OCI-LY1 (cell line): Measurements from ENCODE around the gene GOT1.

Experiments used
- H2AFZ ChIP-seq: fragments of 200-600 bp; sonication (generic), shearing (Covaris generic); 2 replicates; pipeline ENCODE4 v1.6.0; 2014; ENCODE audit warnings: antibody characterized with exemption, mild to moderate bottlenecking, low read length
- H3F3A ChIP-seq: fragments of 200-600 bp; sonication (generic), shearing (Covaris generic); 2 replicates; pipeline ENCODE4 v1.6.0; 2014; ENCODE audit warnings: mild to moderate bottlenecking, antibody characterized with exemption, low read length, moderate library complexity; ENCODE audit not compliant: insufficient read depth
- H3K27ac ChIP-seq: fragments of 200-600 bp; sonication (generic); 2 replicates; pipeline ENCODE4 v1.5.1; 2014; ENCODE audit warnings: low read length, mixed run types, mild to moderate bottlenecking, low read depth; ENCODE audit not compliant: poor library complexity, severe bottlenecking
- H3K27me3 ChIP-seq: fragments of 200-600 bp; sonication (generic); 2 replicates; pipeline ENCODE4 v1.6.0; 2014; ENCODE audit warnings: antibody characterized with exemption, mild to moderate bottlenecking, low read length, moderate library complexity; ENCODE audit not compliant: insufficient read depth
- H3K36me3 ChIP-seq: fragments of 200-600 bp; sonication (generic); 2 replicates; pipeline ENCODE4 v1.6.1; 2014; ENCODE audit warnings: mild to moderate bottlenecking, antibody characterized with exemption, low read length, moderate library complexity, mixed read lengths; ENCODE audit not compliant: insufficient read depth
- H3K4me1 ChIP-seq: fragments of 200-600 bp; sonication (generic); 2 replicates; pipeline ENCODE4 v1.5.1; 2014; ENCODE audit warnings: mild to moderate bottlenecking, low read length, moderate library complexity; ENCODE audit not compliant: insufficient read depth, severe bottlenecking
- H3K4me2 ChIP-seq: fragments of 200-600 bp; sonication (generic), shearing (Covaris generic); 2 replicates; pipeline ENCODE4 v1.6.1; 2014; ENCODE audit warnings: low read length
- H3K4me3 ChIP-seq: fragments of 200-600 bp; sonication (generic); 2 replicates; pipeline ENCODE4 v1.5.1; 2014; ENCODE audit warnings: low read length, low read depth, mild to moderate bottlenecking, mixed read lengths; ENCODE audit not compliant: poor library complexity, severe bottlenecking
- H3K79me2 ChIP-seq: fragments of 200-600 bp; shearing (Covaris generic); 2 replicates; pipeline ENCODE4 v1.6.1; 2016; ENCODE audit warnings: mixed run types, low read length, mixed read lengths; ENCODE audit not compliant: insufficient read depth
- H3K9ac ChIP-seq: fragments of 200-600 bp; sonication (generic), shearing (Covaris generic); 2 replicates; pipeline ENCODE4 v1.6.1; 2014; ENCODE audit warnings: mild to moderate bottlenecking, low read length, mixed read lengths
- H3K9me2 ChIP-seq: fragments of 200-600 bp; sonication (generic), shearing (Covaris generic); 2 replicates; pipeline ENCODE4 v1.6.1; 2014; ENCODE audit warnings: low read depth, mild to moderate bottlenecking, low read length, mixed read lengths
- H3K9me3 ChIP-seq: fragments of 200-600 bp; shearing (Covaris generic); 2 replicates; pipeline ENCODE4 v1.6.1; 2014; ENCODE audit warnings: low read length, mixed read lengths
- H4K20me1 ChIP-seq: fragments of 200-600 bp; sonication (generic), shearing (Covaris generic); 2 replicates; pipeline ENCODE4 v1.6.0; 2016; ENCODE audit warnings: mild to moderate bottlenecking, low read length; ENCODE audit not compliant: insufficient read depth
- EZH2 ChIP-seq: fragments of 200-600 bp; sonication (generic), shearing (Covaris generic); IDR thresholded peaks from 2 replicates; pipeline ENCODE4 v1.8.0; 2017; ENCODE audit warnings: borderline replicate concordance, mixed run types, mild to moderate bottlenecking, antibody characterized with exemption, low read length, moderate library complexity, mixed read lengths
- TF ChIP-seq, protein P1 (sequence below): fragments of 200-600 bp; sonication (generic), shearing (Covaris generic); IDR thresholded peaks from 2 replicates; pipeline ENCODE4 v1.5.1; 2017; ENCODE audit warnings: mild to moderate bottlenecking, antibody characterized with exemption, low read length, moderate library complexity, mixed read lengths

GOT1 gene

GRCh38 chr10:99450624-99451498 lies 20.4 kb upstream of the GOT1 start:
- Histone ChIP-seq H3K4me1 (no peaks in the 10 kb centered on the region), H3K36me3 (no peaks in the 10 kb centered on the region), H3K27ac (no peak overlapping the region), H3K4me3 (no peak overlapping the region), H3K9ac (no peak overlapping the region), H3K4me2 (no peak overlapping the region), H2AFZ (no peak overlapping the region), H3F3A (no peaks in the 10 kb centered on the region), H3K9me3 (no peaks in the 10 kb centered on the region), H4K20me1 (no peaks in the 10 kb centered on the region), H3K9me2 (no peaks in the 10 kb centered on the region), H3K27me3 (no peaks in the 10 kb centered on the region), H3K79me2 (no peaks in the 10 kb centered on the region)
- no peak for TF ChIP-seq EZH2
- TF ChIP-seq, protein P1, sequence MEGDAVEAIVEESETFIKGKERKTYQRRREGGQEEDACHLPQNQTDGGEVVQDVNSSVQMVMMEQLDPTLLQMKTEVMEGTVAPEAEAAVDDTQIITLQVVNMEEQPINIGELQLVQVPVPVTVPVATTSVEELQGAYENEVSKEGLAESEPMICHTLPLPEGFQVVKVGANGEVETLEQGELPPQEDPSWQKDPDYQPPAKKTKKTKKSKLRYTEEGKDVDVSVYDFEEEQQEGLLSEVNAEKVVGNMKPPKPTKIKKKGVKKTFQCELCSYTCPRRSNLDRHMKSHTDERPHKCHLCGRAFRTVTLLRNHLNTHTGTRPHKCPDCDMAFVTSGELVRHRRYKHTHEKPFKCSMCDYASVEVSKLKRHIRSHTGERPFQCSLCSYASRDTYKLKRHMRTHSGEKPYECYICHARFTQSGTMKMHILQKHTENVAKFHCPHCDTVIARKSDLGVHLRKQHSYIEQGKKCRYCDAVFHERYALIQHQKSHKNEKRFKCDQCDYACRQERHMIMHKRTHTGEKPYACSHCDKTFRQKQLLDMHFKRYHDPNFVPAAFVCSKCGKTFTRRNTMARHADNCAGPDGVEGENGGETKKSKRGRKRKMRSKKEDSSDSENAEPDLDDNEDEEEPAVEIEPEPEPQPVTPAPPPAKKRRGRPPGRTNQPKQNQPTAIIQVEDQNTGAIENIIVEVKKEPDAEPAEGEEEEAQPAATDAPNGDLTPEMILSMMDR = no peak

DNA sequence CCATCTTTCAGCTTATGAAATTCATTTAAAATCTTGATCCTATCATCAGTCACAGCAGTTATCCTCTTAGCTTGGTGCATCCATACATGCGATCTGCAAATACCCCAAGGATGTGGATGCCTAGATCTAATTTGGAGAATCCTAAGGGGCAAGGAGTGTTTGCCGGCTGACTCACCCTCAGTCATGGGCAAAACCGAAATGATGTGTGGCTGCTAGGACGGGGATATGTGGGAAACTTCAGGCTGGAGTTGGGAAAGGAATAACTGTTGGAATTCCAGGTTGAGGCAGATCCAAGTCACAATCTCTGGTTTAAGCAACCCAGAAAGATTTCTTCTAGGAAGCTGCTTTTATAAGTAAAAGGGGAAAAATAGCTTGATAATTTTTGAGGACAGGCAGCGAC lies 19.7 kb upstream of the GOT1 start:
- no peak for TF ChIP-seq EZH2
- TF ChIP-seq, protein P1 = no peak
- H3K27me3 ChIP-seq = no peaks in the 10 kb centered on the region
- H3K27ac ChIP-seq = no peak overlapping the region

DNA sequence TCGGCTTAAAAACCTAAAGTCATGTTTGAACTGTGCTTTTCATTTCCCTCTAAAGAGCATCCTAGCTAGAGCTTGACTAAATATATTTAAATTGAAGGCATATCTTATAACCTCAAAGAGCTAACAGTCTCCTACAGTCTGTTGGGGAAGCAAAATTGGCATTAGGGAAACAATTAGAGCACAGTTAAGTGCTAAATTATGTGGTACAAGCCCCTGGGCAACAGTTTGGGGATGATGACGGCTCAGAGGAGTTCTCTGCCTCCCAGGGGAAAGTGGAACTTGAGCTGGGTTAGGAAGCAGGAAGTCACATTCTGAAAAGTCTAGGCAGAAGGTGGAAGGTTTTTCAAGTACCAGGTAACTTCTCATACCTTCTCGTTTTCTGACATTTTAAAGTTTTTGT lies 18.6 kb upstream of the GOT1 start:
- Histone ChIP-seq H3K4me2 (no peak overlapping the region), H3K9me2 (no peaks in the 10 kb centered on the region), H3K27ac (no peak overlapping the region), H3F3A (no peaks in the 10 kb centered on the region), H3K9ac (no peak overlapping the region), H4K20me1 (no peaks in the 10 kb centered on the region), H3K9me3 (no peaks in the 10 kb centered on the region), H3K4me3 (no peak overlapping the region), H3K36me3 (no peaks in the 10 kb centered on the region), H3K79me2 (no peaks in the 10 kb centered on the region), H3K27me3 (no peaks in the 10 kb centered on the region), H3K4me1 (no peaks in the 10 kb centered on the region), H2AFZ (no peak overlapping the region)
- TF ChIP-seq, protein P1 = no peak
- TF ChIP-seq EZH2 = no peak

More for the DNA sequence above, 19.7 kb upstream of the GOT1 start:
- H3F3A ChIP-seq = no peaks in the 10 kb centered on the region
- no peaks in the 10 kb centered on the region for H3K36me3 ChIP-seq
- no peaks in the 10 kb centered on the region for H3K9me3 ChIP-seq
- H3K9me2 ChIP-seq = no peaks in the 10 kb centered on the region
- H3K79me2 ChIP-seq = no peaks in the 10 kb centered on the region
- no peak overlapping the region for H2AFZ ChIP-seq
- no peaks in the 10 kb centered on the region for H3K4me1 ChIP-seq
- H3K4me2 ChIP-seq = no peak overlapping the region
- no peak overlapping the region for H3K9ac ChIP-seq
- no peaks in the 10 kb centered on the region for H4K20me1 ChIP-seq
- H3K4me3 ChIP-seq = no peak overlapping the region
